HepG2 (cell line): ENCODE results near the gene SBNO2. TPM values are rescaled to one million over a fixed set of nuclear protein-coding genes. Genes with fewer than 3 reads are reported as not detected.

Source experiments
- AHDC1 ChIP-seq: sonication (generic); formaldehyde crosslinking; IDR thresholded peaks from 2 replicates; pipeline ENCODE4 v1.5.1; 2020; ENCODE audit warnings: mild to moderate bottlenecking, missing genetic modification reagents, borderline replicate concordance
- ATAD3A ChIP-seq: sonication (generic); formaldehyde crosslinking; IDR thresholded peaks from 2 replicates; pipeline ENCODE4 v1.4.0; 2020; ENCODE audit warnings: missing genetic modification reagents
- FOSL2 ChIP-seq: sonication (generic); formaldehyde crosslinking; IDR thresholded peaks from 2 replicates; pipeline ENCODE4 v1.4.0; 2020; ENCODE audit warnings: missing genetic modification reagents
- GLI4 ChIP-seq: sonication (generic); formaldehyde crosslinking; IDR thresholded peaks from 2 replicates; pipeline ENCODE4 v1.5.1; 2020; ENCODE audit warnings: missing genetic modification reagents, mild to moderate bottlenecking, moderate library complexity, borderline replicate concordance
- HNRNPLL ChIP-seq: fragments of 200-400 bp; formaldehyde crosslinking; IDR thresholded peaks from 2 replicates; pipeline ENCODE4 v1.6.1; 2017; ENCODE audit warnings: mild to moderate bottlenecking, low read depth, low read length; ENCODE audit not compliant: poor library complexity, severe bottlenecking
- IRF9 ChIP-seq: sonication (generic); formaldehyde crosslinking; IDR thresholded peaks from 2 replicates; pipeline ENCODE4 v1.8.0; 2022; ENCODE audit warnings: missing genetic modification reagents, mild to moderate bottlenecking, borderline replicate concordance
- ONECUT2 ChIP-seq: sonication (generic); formaldehyde crosslinking; IDR thresholded peaks from 2 replicates; pipeline ENCODE4 v1.4.0; 2020; ENCODE audit warnings: missing genetic modification reagents
- PRDM4 ChIP-seq: sonication (generic); formaldehyde crosslinking; IDR thresholded peaks from 2 replicates; pipeline ENCODE4 v1.9.0; 2021; ENCODE audit warnings: missing genetic modification reagents, borderline replicate concordance
- RXRB ChIP-seq: IDR thresholded peaks from 2 replicates; pipeline ENCODE4 v1.6.1; 2016; ENCODE audit warnings: borderline replicate concordance, missing genetic modification reagents, missing compliant biosample characterization
- SNAPC5 ChIP-seq: sonication (generic); formaldehyde crosslinking; IDR thresholded peaks from 2 replicates; pipeline ENCODE4 v1.8.1; 2023; ENCODE audit warnings: mild to moderate bottlenecking, missing genetic modification reagents, borderline replicate concordance
- TMF1 ChIP-seq: sonication (generic); formaldehyde crosslinking; IDR thresholded peaks from 2 replicates; pipeline ENCODE4 v1.8.1; 2022; ENCODE audit warnings: low read depth, missing genetic modification reagents
- YEATS2 ChIP-seq: sonication (generic); formaldehyde crosslinking; IDR thresholded peaks from 2 replicates; pipeline ENCODE4 v1.4.0; 2020; ENCODE audit warnings: missing genetic modification reagents, borderline replicate concordance
- ZBTB25 ChIP-seq: IDR thresholded peaks from 2 replicates; pipeline ENCODE4 v1.6.1; 2018; ENCODE audit warnings: missing genetic modification reagents
- ZNF124 ChIP-seq: sonication (generic); formaldehyde crosslinking; IDR thresholded peaks from 2 replicates; pipeline ENCODE4 v1.4.0; 2020; ENCODE audit warnings: missing genetic modification reagents
- ZNF160 ChIP-seq: sonication (generic); formaldehyde crosslinking; IDR thresholded peaks from 2 replicates; pipeline ENCODE4 v1.8.0; 2022; ENCODE audit warnings: mild to moderate bottlenecking, inconsistent platforms, missing genetic modification reagents
- ZNF296 ChIP-seq: sonication (generic); formaldehyde crosslinking; conservative IDR thresholded peaks from 2 replicates; pipeline ENCODE4 v1.5.0; 2020; ENCODE audit warnings: mild to moderate bottlenecking, missing genetic modification reagents
- ZNF354B ChIP-seq: sonication (generic); formaldehyde crosslinking; IDR thresholded peaks from 2 replicates; pipeline ENCODE4 v1.8.0; 2022; ENCODE audit warnings: mild to moderate bottlenecking, missing genetic modification reagents
- ZNF484 ChIP-seq: sonication (generic); formaldehyde crosslinking; IDR thresholded peaks from 2 replicates; pipeline ENCODE4 v1.5.1; 2020; ENCODE audit warnings: mild to moderate bottlenecking, low read depth, missing genetic modification reagents, borderline replicate concordance
- ZNF550 ChIP-seq: sonication (generic); formaldehyde crosslinking; IDR thresholded peaks from 2 replicates; pipeline ENCODE4 v1.4.0; 2020; ENCODE audit warnings: mild to moderate bottlenecking, missing genetic modification reagents, borderline replicate concordance
- ZNF878 ChIP-seq: sonication (generic); formaldehyde crosslinking; IDR thresholded peaks from 2 replicates; pipeline ENCODE4 v1.8.1; 2023; ENCODE audit warnings: mild to moderate bottlenecking, missing genetic modification reagents, moderate library complexity
- polyA plus RNA-seq, 8 experiments: library from polyadenylated mRNA; depleted of rRNA in 3 of 8; stranded (reverse) in 7 of 8; unstranded in 1 of 8; fragments of >200 nt; fragmentation: Illumina TruSeq in 4 of 8; extraction: Trizol in 4 of 8; gene quantifications; 2 replicates each; pipeline versions ENCODE4 v1.2.1 to v1.2.3, GENCODE V29; 2011 to 2016; ENCODE audit warnings: low read depth in 4 of 8, missing spikeins in 1 of 8, mixed read lengths in 1 of 8; ENCODE audit not compliant: insufficient read depth in 1 of 8
- total RNA-seq, 5 experiments: library from RNA; depleted of rRNA; stranded (reverse); fragments of >200 nt; fragmentation: Illumina TruSeq; extraction: Trizol; gene quantifications; 2 replicates each; pipeline ENCODE4 v1.2.3, GENCODE V29; 2016; ENCODE audit warnings: low read depth in 1 of 5

Gene SBNO2
- total and polyA plus RNA-seq, 2 of the 13 experiments (the other 11 are each of a cell fraction or from before 2014, with no cell fraction given) = 8.6 to 10.4 TPM

- TF ChIP-seq SNAPC5 (CRISPR knock-in tag) (no peak), ZBTB25 (CRISPR knock-in tag) (no peak), ZNF296 (CRISPR knock-in tag) (no peak), IRF9 (CRISPR knock-in tag) (no peak), ZNF878 (CRISPR knock-in tag) (no peak), GLI4 (CRISPR knock-in tag) (no peak; the same call in 1 of the 2 replicates), HNRNPLL (no peak), ZNF354B (CRISPR knock-in tag) (no peak; the same call in 1 of the 2 replicates), ZNF550 (CRISPR knock-in tag) (no peak), FOSL2 (CRISPR knock-in tag) (no peak), ZNF160 (CRISPR knock-in tag) (no peak), YEATS2 (no peak), AHDC1 (CRISPR knock-in tag) (no peak), TMF1 (CRISPR knock-in tag) (no peak), ATAD3A (CRISPR knock-in tag) (no peak), PRDM4 (CRISPR knock-in tag) (no peak), ZNF484 (CRISPR knock-in tag) (no peak), ONECUT2 (CRISPR knock-in tag) (no peak), RXRB (CRISPR knock-in tag) (no peak), ZNF124 (CRISPR knock-in tag) (no peak)
Observed at GRCh38 chr19:1065606-1066109, 108.4 kb downstream of the SBNO2 start (continued).
